Gastrocnemius medialis (tissue), 4 donors: ENCODE data around the gene VSIG8. TPM values are rescaled to one million over a fixed set of nuclear protein-coding genes. Genes with fewer than 3 reads are reported as not detected.
A peak's percentile ranks its signal among the peaks of the same experiment; 100 is the strongest.

Source experiments
- ATAC-seq, 2 donors: fragments of 150-250 bp; one replicate each; pipeline ENCODE4 v1.9.1; 2016
- DNase-seq, 2 donors: peaks; one replicate each; pipeline ENCODE4 v3.0.0-alpha.2; 2019
- H3K27ac ChIP-seq, 4 donors: fragments of 200-600 bp; sonication (generic); 1 replicate in 1 of 4; 2 replicates in 3 of 4; pipeline ENCODE4 v1.5.1; 2016 to 2018; ENCODE audit warnings: mild to moderate bottlenecking in 2 of 4, moderate library complexity in 1 of 4
- H3K27me3 ChIP-seq, 3 donors: fragments of 200-600 bp; sonication (generic) in 2 of 3; 1 replicate in 1 of 3; 2 replicates in 2 of 3; pipeline versions ENCODE4 v1.5.1 to v1.6.0; 2016 to 2019; ENCODE audit warnings: mild to moderate bottlenecking in 1 of 3, moderate library complexity in 1 of 3
- H3K36me3 ChIP-seq, 2 donors: fragments of 200-600 bp; sonication (generic) in 1 of 2; one replicate each; pipeline ENCODE4 v1.5.1; 2017 to 2018
- H3K4me1 ChIP-seq, 2 donors: fragments of 200-600 bp; sonication (generic) in 1 of 2; one replicate each; pipeline ENCODE4 v1.5.1; 2016 to 2017; ENCODE audit warnings: mild to moderate bottlenecking in 2 of 2
- H3K4me3 ChIP-seq, 4 donors: fragments of 200-600 bp; sonication (generic) in 3 of 4; 1 replicate in 1 of 4; 2 replicates in 3 of 4; pipeline ENCODE4 v1.5.1; 2016 to 2019; ENCODE audit warnings: mild to moderate bottlenecking in 2 of 4
- H3K9me3 ChIP-seq, 3 donors: fragments of 200-600 bp; sonication (generic) in 2 of 3; 1 replicate in 1 of 3; 2 replicates in 2 of 3; pipeline ENCODE4 v1.5.1; 2016 to 2019
- CTCF ChIP-seq, 5 experiments: fragments of 450-650 bp in 3 of 5; fragments of 200-600 bp in 2 of 5; sonication (generic) in 2 of 5; IDR thresholded peaks in 4 of 5; conservative IDR thresholded peaks in 1 of 5; 1 replicate in 4 of 5; 2 replicates in 1 of 5; pipeline ENCODE4 v1.5.1; 2016 to 2019; ENCODE audit warnings: antibody characterized with exemption in 5 of 5, mild to moderate bottlenecking in 3 of 5, moderate library complexity in 3 of 5
- POLR2A ChIP-seq, 2 donors: fragments of 450-650 bp; IDR thresholded peaks; one replicate each; pipeline ENCODE4 v1.6.1; 2017; ENCODE audit warnings: antibody characterized with exemption in 2 of 2, mild to moderate bottlenecking in 2 of 2, moderate library complexity in 2 of 2
- in situ Hi-C, 4 donors: fragments of 200-750 bp; cut with MboI; loops; one replicate each; pipeline versions ENCODE4 v1.15.0 to v1.8.0; 2017; ENCODE audit warnings: low sequenced_read_pairs in 4 of 4
- intact Hi-C: fragments of 100-400 bp; cut with DNase I; formaldehyde crosslinking; loops from one replicate; pipeline ENCODE4 v1.15.1; 2023; ENCODE audit warnings: low total_unique reads
- total RNA-seq, 4 donors: library from RNA; depleted of rRNA; stranded (reverse); fragments of >200 nt; gene quantifications; one replicate each; pipeline versions ENCODE4 v1.1.0 to v1.2.3, GENCODE V29; 2016

Gene VSIG8
- total RNA-seq, 4 donors from 2014 or later: not detected

- no peaks in the 10 kb centered on the region for H3K9me3 ChIP-seq
- no peak for ATAC-seq
- no peak for DNase-seq
- intact Hi-C loops (no loop called here), in situ Hi-C loops (no loop called here)
- peaks cover 0 to 2% of the 10 kb centered on the region in 2 donors for H3K36me3 ChIP-seq
- no peaks in the 10 kb centered on the region for H3K27me3 ChIP-seq
- no peak overlapping the region for H3K4me3 ChIP-seq
- peaks cover 0 to 15% of the 10 kb centered on the region in 2 donors for H3K4me1 ChIP-seq
- TF ChIP-seq POLR2A (IDR thresholded peaks at IDR 0.05) (no peak), CTCF (IDR thresholded peaks at IDR 0.05 in 4 of 5, conservative IDR thresholded peaks at IDR 0.05 in 1 of 5) (no peak)
- H3K27ac ChIP-seq: no peak overlapping the region
Measured at GRCh38 chr1:159832309-159832708, 30.1 kb downstream of the VSIG8 start.

GRCh38 chr1:159831412-159832141 lies 30.9 kb downstream of the VSIG8 start:
- Histone ChIP-seq H3K27ac (no peak overlapping the region), H3K27me3 (no peaks in the 10 kb centered on the region), H3K36me3 (no peaks in the 10 kb centered on the region), H3K4me3 (no peak overlapping the region), H3K4me1 (peaks cover 0 to 15% of the 10 kb centered on the region in 2 donors), H3K9me3 (no peaks in the 10 kb centered on the region)
- DNase-seq: no peak
- intact Hi-C loops (loop anchor here (2.0 kb wide), 1 partner anchor 51 kb away; the partner anchor contains the start of gene DUSP23), in situ Hi-C loops (no loop called here)
- TF ChIP-seq CTCF (IDR thresholded peaks at IDR 0.05 in 4 of 5, conservative IDR thresholded peaks at IDR 0.05 in 1 of 5): no peak
- TF ChIP-seq POLR2A (IDR thresholded peaks at IDR 0.05): no peak
- ATAC-seq: no peak

GRCh38 chr1:159830722-159831121 lies 31.7 kb downstream of the VSIG8 start:
- in situ Hi-C loops: no loop called here
- Histone ChIP-seq H3K27me3 (no peaks in the 10 kb centered on the region), H3K4me1 (peaks cover 0 to 14% of the 10 kb centered on the region in 2 donors), H3K36me3 (no peaks in the 10 kb centered on the region), H3K9me3 (no peaks in the 10 kb centered on the region), H3K4me3 (no peak overlapping the region), H3K27ac (no peak overlapping the region)
- DNase-seq: no peak
- intact Hi-C loops: loop anchor here (2.0 kb wide), 1 partner anchor 50 kb away; the partner anchor contains the start of gene DUSP23
- no peak for TF ChIP-seq POLR2A (IDR thresholded peaks at IDR 0.05)
- no peak for TF ChIP-seq CTCF (IDR thresholded peaks at IDR 0.05 in 4 of 5, conservative IDR thresholded peaks at IDR 0.05 in 1 of 5)
- no peak for ATAC-seq

- in situ Hi-C loops (no loop called here), intact Hi-C loops (loop anchor here (2.0 kb wide), 2 partner anchors 25 to 49 kb away; partner anchors contain the start of gene DUSP23)
- DNase-seq (peak; percentile 43 to 53), ATAC-seq (peak; percentile 73 to 94)
- TF ChIP-seq POLR2A (IDR thresholded peaks at IDR 0.05): no peak
- TF ChIP-seq CTCF (IDR thresholded peaks at IDR 0.05 in 4 of 5, conservative IDR thresholded peaks at IDR 0.05 in 1 of 5): no peak
- Histone ChIP-seq H3K4me1 (peaks cover 0 to 10% of the 10 kb centered on the region in 2 donors), H3K27ac (peak overlapping the region in 1 of 4 donors; percentile 63), H3K4me3 (no peak overlapping the region), H3K9me3 (no peaks in the 10 kb centered on the region), H3K27me3 (no peaks in the 10 kb centered on the region), H3K36me3 (no peaks in the 10 kb centered on the region)
Measured at GRCh38 chr1:159829822-159830465, 32.5 kb downstream of the VSIG8 start.
